HL-60/S4 treated with phorbol 12-myristate 13-acetate at 8.2 ng/mL for 4 days and 3 days (cell line): ENCODE measurements around the gene MOB2.

Source experiments
- in situ Hi-C: fragments of 300-500 bp; cut with MboI; formaldehyde crosslinking; loops from 2 replicates; pipeline ENCODE4 v1.15.0; 2022; ENCODE audit warnings: low sequenced_read_pairs

Gene MOB2

DNA sequence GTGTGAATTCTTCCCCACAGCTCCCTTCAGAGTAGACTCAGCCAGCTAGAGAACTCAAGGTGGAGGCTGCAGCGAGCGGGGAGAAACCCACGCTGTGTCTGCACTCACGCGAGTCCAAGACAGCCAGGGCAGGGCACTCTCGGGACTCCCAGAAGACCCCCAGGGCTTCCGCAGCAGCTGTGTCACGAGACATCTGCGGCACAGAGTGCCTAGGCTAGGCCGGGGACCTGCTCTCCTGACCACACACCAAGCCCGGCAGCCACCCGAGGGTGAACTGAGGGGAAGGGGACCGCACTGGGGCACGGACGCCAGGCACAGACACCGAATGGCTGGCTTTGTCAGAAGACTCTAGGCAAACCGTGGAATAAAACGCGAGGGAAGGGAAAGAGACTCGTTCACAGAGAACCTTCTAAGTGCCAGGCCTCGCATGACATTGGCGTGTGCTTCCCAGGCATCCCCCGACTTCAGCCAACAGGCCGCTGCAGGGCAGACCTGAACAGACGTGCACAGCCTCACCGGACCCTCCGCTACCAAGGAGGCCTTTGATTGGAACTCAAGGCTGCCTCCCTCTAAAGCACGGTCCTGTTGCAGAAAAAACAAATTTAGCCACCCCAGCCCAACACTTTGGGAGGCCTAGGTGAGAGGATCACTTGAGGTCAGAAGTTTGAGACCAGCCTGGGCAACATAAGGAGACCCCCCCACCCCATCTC is 18.2 kb upstream of the MOB2 start:
- in situ Hi-C loops: no loop called here

DNA sequence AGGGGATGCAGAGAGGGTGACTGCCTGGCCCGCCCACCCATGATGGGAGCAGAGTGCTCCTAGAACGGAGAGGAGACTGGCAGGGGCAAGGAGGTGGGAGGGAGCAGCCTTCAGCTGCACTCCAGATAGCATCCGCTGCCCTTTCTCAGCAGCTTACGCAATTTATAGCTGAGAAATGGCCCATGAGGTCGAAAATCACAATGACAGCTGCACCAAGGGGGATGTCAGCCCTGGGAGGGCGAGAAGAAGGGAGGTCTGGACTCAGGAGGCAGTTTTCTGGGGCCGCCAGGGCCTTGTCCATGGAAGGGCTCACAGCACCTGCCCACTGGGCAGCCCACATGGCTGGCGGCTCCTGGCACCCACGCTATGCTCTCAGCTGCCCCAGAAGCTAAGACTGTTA is 17.6 kb upstream of the MOB2 start:
- in situ Hi-C loops: no loop called here

- in situ Hi-C loops: no loop called here
Observed at GRCh38 chr11:1503708-1504104, 17.1 kb upstream of the MOB2 start.

- in situ Hi-C loops: no loop called here
Observed at GRCh38 chr11:1502954-1503707, 16.6 kb upstream of the MOB2 start.

GRCh38 chr11:1502168-1502953 is 15.8 kb upstream of the MOB2 start:
- in situ Hi-C loops: no loop called here

GRCh38 chr11:1501421-1502167 is 15.0 kb upstream of the MOB2 start:
- in situ Hi-C loops: no loop called here

DNA sequence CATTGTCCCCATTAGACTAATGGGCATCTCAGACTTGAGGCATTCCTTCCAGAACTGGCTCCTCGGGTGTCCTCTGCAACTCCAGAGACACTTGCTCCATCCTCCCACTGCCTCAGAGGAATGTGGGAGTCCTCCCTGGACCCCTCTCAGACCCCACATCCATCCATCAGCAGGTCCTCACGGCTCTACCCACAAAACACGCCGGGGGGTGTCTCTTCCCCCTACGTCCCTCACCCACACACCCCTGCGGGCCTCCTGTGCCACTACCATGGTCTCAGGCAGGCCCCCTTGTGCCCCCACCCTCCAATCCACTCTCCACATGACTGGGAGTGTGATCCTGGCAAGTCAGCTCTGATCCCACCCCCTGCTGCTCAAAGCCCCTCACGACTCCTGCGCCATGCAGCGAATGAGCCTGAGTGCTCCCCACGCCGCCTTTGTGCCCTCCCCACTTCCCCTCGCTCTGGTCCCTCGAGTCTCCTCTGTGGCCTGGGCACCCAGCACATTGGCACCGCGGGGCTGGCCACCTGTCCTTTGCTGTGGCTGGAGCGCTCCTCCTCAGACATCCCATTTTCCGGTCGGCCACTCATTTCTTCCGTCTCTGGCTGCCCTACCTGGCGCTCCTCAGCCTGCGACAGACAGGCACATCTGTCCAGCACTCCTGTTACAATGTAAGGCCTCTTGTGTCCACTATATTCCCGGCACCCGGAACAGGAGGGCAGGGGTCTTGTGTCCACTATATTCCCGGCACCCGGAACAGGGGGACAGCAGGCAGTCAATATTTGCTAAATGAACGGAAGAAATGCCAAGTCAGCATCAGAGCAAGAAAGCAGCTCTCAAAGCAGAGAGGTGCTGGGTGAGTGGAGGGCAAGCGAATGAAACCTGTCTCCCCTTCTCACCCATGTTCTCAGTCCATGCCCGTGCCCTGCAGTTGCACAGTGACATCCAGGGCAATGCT is 14.2 kb upstream of the MOB2 start:
- in situ Hi-C loops: no loop called here

GRCh38 chr11:1499899-1500298 is 13.3 kb upstream of the MOB2 start:
- in situ Hi-C loops: no loop called here

- in situ Hi-C loops: no loop called here
Observed at GRCh38 chr11:1499261-1499890, 12.8 kb upstream of the MOB2 start.

DNA sequence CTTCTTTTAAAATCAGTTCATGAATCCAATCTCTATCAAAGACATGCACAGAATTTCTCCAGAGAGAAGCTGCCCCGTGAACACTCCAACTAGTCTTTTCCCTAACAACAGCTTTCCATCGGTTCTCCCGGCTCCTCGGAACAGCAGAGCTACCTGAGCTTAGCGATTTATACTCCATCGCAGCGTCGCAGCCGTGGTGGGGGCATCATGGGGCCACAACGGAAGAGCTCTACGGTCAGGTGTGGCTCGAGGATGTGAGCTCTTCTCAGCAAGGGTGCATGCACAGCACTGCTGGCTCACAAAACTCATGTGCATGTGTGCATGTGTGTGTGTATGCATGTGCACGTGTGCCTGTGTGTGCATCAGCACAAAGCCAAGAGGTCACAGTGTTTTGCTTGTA is 11.7 kb upstream of the MOB2 start:
- in situ Hi-C loops: no loop called here

- in situ Hi-C loops: no loop called here
Observed at GRCh38 chr11:1497600-1497999, 11.0 kb upstream of the MOB2 start.

- in situ Hi-C loops: no loop called here
Observed at GRCh38 chr11:1496761-1497095, 10.1 kb upstream of the MOB2 start.

GRCh38 chr11:1496091-1496760 is 9.6 kb upstream of the MOB2 start:
- in situ Hi-C loops: no loop called here

DNA sequence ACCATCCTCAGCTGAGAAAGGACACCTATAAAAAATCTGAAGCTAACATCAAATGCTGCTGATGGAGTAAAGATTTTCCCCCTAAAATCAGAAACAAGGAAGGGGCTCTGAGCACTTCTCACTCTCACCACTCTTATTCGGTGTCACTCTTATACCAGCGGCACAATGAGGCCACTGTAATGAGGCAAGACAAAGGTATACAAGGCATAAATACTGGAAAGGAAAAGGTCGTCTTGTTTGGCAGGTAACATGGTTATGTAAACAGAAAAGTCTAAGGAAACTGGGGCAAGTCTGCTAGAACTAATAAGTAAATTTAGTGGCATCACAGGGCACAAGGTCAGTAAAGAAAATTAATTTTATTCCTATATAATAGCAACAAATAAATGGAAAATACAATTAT is 8.1 kb upstream of the MOB2 start:
- in situ Hi-C loops: no loop called here

GRCh38 chr11:1493650-1494244 is 7.2 kb upstream of the MOB2 start:
- in situ Hi-C loops: no loop called here

DNA sequence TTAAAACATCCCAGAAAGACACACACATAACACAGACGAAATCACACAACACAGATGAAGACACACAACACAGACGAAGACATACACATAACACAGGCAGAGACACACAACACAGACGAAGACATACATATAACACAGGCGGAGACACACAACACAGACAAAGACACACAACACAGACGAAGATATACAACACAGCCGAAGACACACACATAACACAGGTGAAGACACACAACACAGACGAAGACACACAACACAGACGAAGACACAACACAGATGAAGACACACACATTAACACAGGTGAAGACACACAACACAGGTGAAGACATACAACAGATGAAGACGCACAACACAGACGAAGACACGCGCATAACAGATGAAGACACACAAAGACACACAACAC is 4.8 kb upstream of the MOB2 start:
- in situ Hi-C loops: no loop called here

DNA sequence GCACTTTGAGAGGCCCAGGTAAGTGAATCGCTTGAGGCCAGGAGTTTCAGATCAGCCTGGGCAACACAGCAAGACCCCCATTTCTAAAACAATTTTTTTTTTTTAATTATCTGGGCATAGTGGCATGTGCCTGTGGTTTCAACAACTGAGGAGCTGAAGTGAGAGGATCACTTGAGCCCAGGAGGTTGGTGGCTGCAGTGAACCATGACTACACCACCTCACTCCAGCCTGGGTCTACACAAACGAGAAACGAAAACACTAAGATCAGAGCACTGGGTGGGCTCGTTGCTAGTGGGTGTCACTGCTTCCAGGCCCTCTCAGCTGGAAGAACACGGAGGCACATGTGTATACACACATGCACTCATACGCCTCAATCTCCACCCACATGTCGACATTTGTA is 4.1 kb upstream of the MOB2 start:
- in situ Hi-C loops: no loop called here

- in situ Hi-C loops: no loop called here
Observed at GRCh38 chr11:1488575-1489180, 2.1 kb upstream of the MOB2 start.
